ENCODE measurements around the gene PIMREG.

The PIMREG gene

GRCh38 chr17:6437956-6438355 lies 6.3 kb upstream of the PIMREG start:
- DNase-seq (ENCODE audit: low read depth in 2 of 2): no peak

- DNase-seq (ENCODE audit: low read depth in 2 of 2): no peak
These were observed 4.3 kb upstream of the PIMREG start for GRCh38 chr17:6439951-6440350.

- DNase-seq (ENCODE audit: low read depth in 2 of 2): no peak
These were observed 1.5 kb upstream of the PIMREG start for GRCh38 chr17:6442775-6443174.

GRCh38 chr17:6444571-6445335 lies 498 bp downstream of the PIMREG start:
- no peak for DNase-seq (ENCODE audit: low read depth in 2 of 2)

- DNase-seq (ENCODE audit: low read depth in 2 of 2): no peak
These were observed 2.4 kb downstream of the PIMREG start for GRCh38 chr17:6446516-6447100.

GRCh38 chr17:6448473-6448872 lies 4.2 kb downstream of the PIMREG start:
- DNase-seq (ENCODE audit: low read depth in 2 of 2): no peak

- no peak for DNase-seq (ENCODE audit: low read depth in 2 of 2)
These were observed 5.1 kb downstream of the PIMREG start for GRCh38 chr17:6449307-6449706.

GRCh38 chr17:6450926-6451832 lies 6.9 kb downstream of the PIMREG start:
- no peak for DNase-seq (ENCODE audit: low read depth in 2 of 2)

GRCh38 chr17:6452471-6453266 lies 8.4 kb downstream of the PIMREG start:
- no peak for DNase-seq (ENCODE audit: low read depth in 2 of 2)

- no peak for DNase-seq (ENCODE audit: low read depth in 2 of 2)
These were observed 9.2 kb downstream of the PIMREG start for GRCh38 chr17:6453279-6454024.

- DNase-seq (ENCODE audit: low read depth in 2 of 2): no peak
These were observed 10.5 kb downstream of the PIMREG start for GRCh38 chr17:6454495-6455320.

GRCh38 chr17:6455321-6455705 lies 11.1 kb downstream of the PIMREG start:
- DNase-seq (ENCODE audit: low read depth in 2 of 2): no peak

- DNase-seq (ENCODE audit: low read depth in 2 of 2): no peak
These were observed 12.1 kb downstream of the PIMREG start for GRCh38 chr17:6456321-6456720.

- DNase-seq (ENCODE audit: low read depth in 2 of 2): no peak
These were observed 12.8 kb downstream of the PIMREG start for GRCh38 chr17:6456914-6457687.

GRCh38 chr17:6457688-6458459 lies 13.6 kb downstream of the PIMREG start:
- DNase-seq (ENCODE audit: low read depth in 2 of 2): no peak

GRCh38 chr17:6458460-6458950 lies 14.2 kb downstream of the PIMREG start:
- no peak for DNase-seq (ENCODE audit: low read depth in 2 of 2)

GRCh38 chr17:6460531-6461161 lies 16.4 kb downstream of the PIMREG start:
- DNase-seq (ENCODE audit: low read depth in 2 of 2): no peak

GRCh38 chr17:6461246-6461645 lies 17.0 kb downstream of the PIMREG start:
- DNase-seq (ENCODE audit: low read depth in 2 of 2): no peak

Data from stimulated activated CD8-positive, alpha-beta memory T cell treated with anti-CD3 and anti-CD28 coated beads, Interleukin-2, amount 100 ng/mL, for 48 hours (primary cell).